T-helper 2 cell treated with Interferon-gamma antibody and Interleukin-4, amounts not matched to agents 5 μg/mL and 100 μg/mL, for 36 hours (primary cell): ENCODE measurements around the gene TMX1.

ENCODE experiments used
- DNase-seq: peaks from one replicate; pipeline ENCODE4 v3.0.0; 2021; ENCODE audit warnings: low spot score
- H3K27ac Mint-ChIP-seq: one replicate; pipeline ENCODE4 v1.8.0; 2021; ENCODE audit warnings: mild to moderate bottlenecking, mixed read lengths
- H3K27me3 Mint-ChIP-seq: one replicate; pipeline ENCODE4 v1.8.0; 2021; ENCODE audit warnings: low read depth, mixed read lengths
- H3K36me3 Mint-ChIP-seq: one replicate; pipeline ENCODE4 v1.8.0; 2021; ENCODE audit warnings: low read depth, mixed read lengths
- H3K4me1 Mint-ChIP-seq: one replicate; pipeline ENCODE4 v1.8.0; 2021; ENCODE audit warnings: low read depth, mixed read lengths
- H3K4me3 Mint-ChIP-seq: one replicate; pipeline ENCODE4 v1.8.0; 2022; ENCODE audit warnings: mild to moderate bottlenecking, moderate library complexity, mixed read lengths
- H3K9me3 Mint-ChIP-seq: one replicate; pipeline ENCODE4 v1.8.0; 2021; ENCODE audit warnings: mixed read lengths

TMX1 gene

DNA sequence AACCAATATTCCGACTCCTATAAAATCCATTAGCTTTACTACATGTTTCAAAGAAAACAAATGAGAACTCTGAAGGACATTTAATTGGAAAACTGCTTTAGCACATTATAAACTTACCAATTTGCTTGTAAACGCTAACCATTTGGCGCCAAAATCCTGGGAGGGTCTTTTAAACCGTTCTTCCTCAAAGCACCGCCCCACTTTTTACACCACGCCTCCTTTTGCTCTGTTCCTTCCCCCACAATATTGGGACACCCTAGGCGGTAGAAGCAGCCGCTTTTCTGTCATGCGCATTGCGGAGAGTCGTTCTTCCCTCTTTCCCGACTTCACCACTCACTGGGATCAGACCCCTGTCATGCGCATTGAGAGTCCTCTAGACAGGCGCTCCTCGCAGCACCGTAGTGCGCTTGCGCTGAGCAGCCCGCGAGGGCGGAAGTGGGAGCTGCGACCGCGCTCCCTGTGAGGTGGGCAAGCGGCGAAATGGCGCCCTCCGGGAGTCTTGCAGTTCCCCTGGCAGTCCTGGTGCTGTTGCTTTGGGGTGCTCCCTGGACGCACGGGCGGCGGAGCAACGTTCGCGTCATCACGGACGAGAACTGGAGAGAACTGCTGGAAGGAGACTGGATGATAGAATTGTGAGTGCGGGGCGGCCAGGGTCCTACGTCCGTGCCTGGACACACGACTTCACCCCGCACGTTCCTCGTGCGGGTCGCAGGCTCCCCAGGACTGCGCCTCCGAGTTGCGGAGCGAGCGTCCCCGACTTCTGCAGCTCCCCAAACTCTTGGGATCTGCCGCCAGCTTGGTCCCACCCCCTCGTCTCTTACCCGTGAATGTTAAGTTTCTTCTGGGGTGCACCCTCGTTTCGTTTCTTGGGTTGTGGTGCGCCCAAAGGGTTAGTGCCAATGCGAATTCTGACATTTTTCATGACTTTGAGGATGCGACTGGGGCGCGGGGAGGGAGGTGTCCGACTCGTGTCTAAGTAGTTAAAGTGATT is at the start of gene TMX1:
Gene TMX1 (plus strand): TSS at position 435 of the 991 bp plus-strand sequence. CDS start 46 bp downstream, at position 481.
- H3K36me3 Mint-ChIP-seq, result peaks cover 9% of the 10 kb centered on the region
- no peak within 1 kb of the TSS for H3K27ac Mint-ChIP-seq
- no peak within 1 kb of the TSS for H3K4me3 Mint-ChIP-seq
- H3K4me1 Mint-ChIP-seq, result peaks cover 29% of the 10 kb centered on the region
- no peaks in the 10 kb centered on the region for H3K9me3 Mint-ChIP-seq
- DNase-seq, result peak; percentile 93
- no peaks in the 10 kb centered on the region for H3K27me3 Mint-ChIP-seq

- no peaks in the 10 kb centered on the region for H3K9me3 Mint-ChIP-seq
- no peaks in the 10 kb centered on the region for H3K4me1 Mint-ChIP-seq
- H3K27ac Mint-ChIP-seq, result no peak overlapping the region
- no peak for DNase-seq
- H3K4me3 Mint-ChIP-seq, result no peak overlapping the region
- peaks cover 13% of the 10 kb centered on the region for H3K27me3 Mint-ChIP-seq
- H3K36me3 Mint-ChIP-seq, result no peaks in the 10 kb centered on the region
These were observed 38.2 kb upstream of the TMX1 start for GRCh38 chr14:51201890-51202289.

DNA sequence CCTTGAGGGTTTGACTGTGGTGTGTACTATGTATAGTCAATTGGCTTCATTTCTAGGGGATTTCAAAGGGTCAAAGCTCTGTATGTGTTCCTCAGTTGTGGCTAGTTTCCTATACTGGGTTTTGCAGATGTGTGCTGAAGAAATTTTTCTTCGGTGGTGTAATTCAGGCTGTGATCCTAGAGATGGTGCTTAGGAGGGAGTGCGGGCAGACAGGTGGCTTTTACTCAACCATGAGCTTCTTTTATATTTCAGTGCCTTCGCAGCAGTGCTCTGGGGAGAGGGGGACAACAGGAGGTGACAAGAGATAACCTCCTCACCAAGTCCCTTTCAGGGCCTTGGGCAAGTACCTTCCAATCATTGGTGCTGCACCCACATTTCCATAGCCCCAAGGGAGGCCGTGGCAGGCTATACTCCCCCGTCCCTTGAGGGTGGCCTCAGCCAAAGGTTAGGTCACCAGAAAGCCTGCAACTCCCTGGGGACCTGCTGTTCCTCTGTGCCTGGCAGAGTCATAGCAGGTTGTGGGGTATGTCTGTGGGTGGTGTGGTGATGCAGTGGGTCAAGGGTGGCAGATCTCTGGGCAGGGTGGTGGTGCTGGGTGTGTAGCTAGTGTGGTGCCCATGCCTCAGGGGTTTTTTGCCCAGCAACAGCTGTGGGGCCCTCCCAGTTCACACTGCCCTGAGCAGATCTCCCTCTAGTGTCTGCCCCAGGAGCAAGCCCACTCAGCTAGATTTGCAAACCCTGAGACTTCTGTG is 37.0 kb upstream of the TMX1 start:
- no peaks in the 10 kb centered on the region for H3K9me3 Mint-ChIP-seq
- H3K27me3 Mint-ChIP-seq, result peaks cover 17% of the 10 kb centered on the region
- no peaks in the 10 kb centered on the region for H3K4me1 Mint-ChIP-seq
- DNase-seq, result no peak
- no peak overlapping the region for H3K4me3 Mint-ChIP-seq
- H3K36me3 Mint-ChIP-seq, result no peaks in the 10 kb centered on the region
- no peak overlapping the region for H3K27ac Mint-ChIP-seq

- no peaks in the 10 kb centered on the region for H3K4me1 Mint-ChIP-seq
- H3K27ac Mint-ChIP-seq, result no peak overlapping the region
- H3K27me3 Mint-ChIP-seq, result peaks cover 22% of the 10 kb centered on the region
- no peaks in the 10 kb centered on the region for H3K9me3 Mint-ChIP-seq
- H3K36me3 Mint-ChIP-seq, result no peaks in the 10 kb centered on the region
- no peak overlapping the region for H3K4me3 Mint-ChIP-seq
- DNase-seq, result no peak
These were observed 36.2 kb upstream of the TMX1 start for GRCh38 chr14:51203881-51204280.

DNA sequence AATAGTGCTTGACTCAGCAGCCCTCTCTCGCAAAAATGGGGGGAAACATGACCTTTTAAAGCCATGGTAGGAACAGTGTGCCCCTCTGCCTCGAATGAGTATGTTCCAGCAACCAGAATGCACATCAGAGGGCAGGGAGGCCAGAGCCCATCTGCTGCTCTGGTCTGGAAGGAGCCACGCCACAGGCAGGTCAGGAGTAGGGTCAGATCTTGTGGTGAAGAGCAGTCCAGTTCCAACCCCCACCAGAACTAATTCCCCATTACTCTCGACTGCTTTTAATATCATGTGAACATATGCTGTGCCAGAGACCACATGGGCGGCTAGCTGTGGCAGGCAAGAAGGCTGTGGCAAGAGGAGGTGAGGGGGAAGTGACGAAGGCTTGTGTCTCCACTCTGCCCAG is 34.6 kb upstream of the TMX1 start:
- no peaks in the 10 kb centered on the region for H3K9me3 Mint-ChIP-seq
- no peak overlapping the region for H3K4me3 Mint-ChIP-seq
- H3K36me3 Mint-ChIP-seq, result no peaks in the 10 kb centered on the region
- peaks cover 24% of the 10 kb centered on the region for H3K27me3 Mint-ChIP-seq
- no peak for DNase-seq
- H3K4me1 Mint-ChIP-seq, result no peaks in the 10 kb centered on the region
- no peak overlapping the region for H3K27ac Mint-ChIP-seq

DNA sequence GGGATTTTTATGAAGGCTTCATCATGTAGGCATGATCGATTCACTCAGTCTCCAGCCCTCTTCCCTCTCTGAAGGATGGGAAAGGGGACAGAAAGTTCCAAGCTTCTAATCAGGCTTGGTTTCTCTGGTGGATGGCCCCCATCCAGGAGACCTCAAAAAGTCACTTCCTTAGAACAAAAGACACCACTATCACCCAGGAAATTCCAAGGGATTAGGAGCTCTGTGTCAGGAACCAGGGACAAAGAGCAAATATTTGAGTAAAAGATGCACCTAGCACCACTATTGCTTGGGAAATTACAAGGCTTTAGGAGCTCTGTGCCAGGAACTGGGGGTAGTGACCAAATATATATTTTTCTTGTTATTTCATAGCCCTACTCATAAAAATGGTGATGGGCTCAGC is 33.6 kb upstream of the TMX1 start:
- H3K27me3 Mint-ChIP-seq, result peaks cover 23% of the 10 kb centered on the region
- no peak overlapping the region for H3K4me3 Mint-ChIP-seq
- DNase-seq, result no peak
- no peaks in the 10 kb centered on the region for H3K36me3 Mint-ChIP-seq
- no peaks in the 10 kb centered on the region for H3K4me1 Mint-ChIP-seq
- no peak overlapping the region for H3K27ac Mint-ChIP-seq
- no peaks in the 10 kb centered on the region for H3K9me3 Mint-ChIP-seq

DNA sequence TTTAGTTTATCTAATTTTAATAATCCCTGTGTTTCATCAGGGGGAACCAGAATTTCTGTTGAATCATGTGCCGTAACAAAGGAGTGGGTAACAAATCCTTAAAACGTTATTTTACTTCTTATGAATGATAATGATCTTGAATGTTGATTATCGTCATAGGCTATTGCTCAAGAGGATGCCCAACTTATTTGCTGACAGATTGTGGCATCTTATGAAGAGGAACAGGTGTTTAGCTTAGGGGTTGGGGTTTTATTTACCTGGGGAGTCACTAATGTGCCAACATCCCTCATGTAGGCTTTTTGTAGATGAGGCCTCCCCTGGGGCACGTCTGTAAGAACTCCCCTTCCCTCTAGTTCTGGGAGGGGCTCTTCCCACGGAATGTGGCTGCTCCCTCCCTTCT is 32.4 kb upstream of the TMX1 start:
- H3K9me3 Mint-ChIP-seq, result no peaks in the 10 kb centered on the region
- DNase-seq, result no peak
- H3K27me3 Mint-ChIP-seq, result peaks cover 23% of the 10 kb centered on the region
- no peak overlapping the region for H3K4me3 Mint-ChIP-seq
- no peaks in the 10 kb centered on the region for H3K36me3 Mint-ChIP-seq
- H3K4me1 Mint-ChIP-seq, result no peaks in the 10 kb centered on the region
- H3K27ac Mint-ChIP-seq, result no peak overlapping the region

DNA sequence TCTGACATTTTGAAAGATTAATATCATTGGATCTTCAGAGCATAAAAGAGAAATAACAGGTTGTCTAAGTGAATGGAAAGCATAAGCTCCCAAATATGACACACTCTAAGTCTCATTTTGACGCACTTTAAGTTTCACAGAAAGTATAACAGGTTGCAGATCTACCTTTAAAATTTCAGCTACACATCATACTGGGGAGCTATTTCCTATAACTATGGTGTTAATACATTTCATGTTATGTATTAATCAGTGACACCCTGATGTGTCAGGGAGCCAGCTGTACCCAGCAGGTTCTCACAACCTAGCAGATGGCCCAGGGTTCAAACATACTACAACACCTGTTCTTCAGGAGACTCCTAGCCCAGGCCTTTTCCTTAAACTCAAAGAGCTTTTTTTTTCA is 31.1 kb upstream of the TMX1 start:
- Mint-ChIP-seq H3K36me3 (no peaks in the 10 kb centered on the region), H3K27ac (no peak overlapping the region), H3K4me3 (no peak overlapping the region), H3K4me1 (no peaks in the 10 kb centered on the region), H3K9me3 (no peaks in the 10 kb centered on the region), H3K27me3 (peaks cover 23% of the 10 kb centered on the region)
- DNase-seq, result no peak

DNA sequence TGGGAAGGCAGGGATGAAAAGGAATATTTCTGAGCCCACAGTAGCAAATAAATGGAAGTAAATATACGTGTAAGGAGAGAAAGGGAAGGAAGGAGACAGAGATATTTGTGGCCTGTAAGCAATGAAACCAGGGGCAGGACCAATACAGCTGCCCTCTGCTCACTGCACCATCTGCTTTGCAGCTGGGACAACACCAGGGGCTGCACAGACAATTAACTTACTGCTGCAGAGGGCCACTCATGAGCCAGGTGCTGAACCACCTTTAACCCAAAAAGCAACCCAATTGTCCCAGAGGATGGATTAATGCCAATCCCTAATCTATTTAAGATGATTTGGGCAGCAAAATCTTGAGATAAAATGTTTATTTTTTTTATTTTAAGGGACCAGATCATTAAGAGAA is 30.6 kb upstream of the TMX1 start:
- H3K27me3 Mint-ChIP-seq, result peaks cover 23% of the 10 kb centered on the region
- no peak for DNase-seq
- H3K36me3 Mint-ChIP-seq, result no peaks in the 10 kb centered on the region
- no peaks in the 10 kb centered on the region for H3K9me3 Mint-ChIP-seq
- H3K27ac Mint-ChIP-seq, result no peak overlapping the region
- H3K4me1 Mint-ChIP-seq, result no peaks in the 10 kb centered on the region
- H3K4me3 Mint-ChIP-seq, result no peak overlapping the region

DNA sequence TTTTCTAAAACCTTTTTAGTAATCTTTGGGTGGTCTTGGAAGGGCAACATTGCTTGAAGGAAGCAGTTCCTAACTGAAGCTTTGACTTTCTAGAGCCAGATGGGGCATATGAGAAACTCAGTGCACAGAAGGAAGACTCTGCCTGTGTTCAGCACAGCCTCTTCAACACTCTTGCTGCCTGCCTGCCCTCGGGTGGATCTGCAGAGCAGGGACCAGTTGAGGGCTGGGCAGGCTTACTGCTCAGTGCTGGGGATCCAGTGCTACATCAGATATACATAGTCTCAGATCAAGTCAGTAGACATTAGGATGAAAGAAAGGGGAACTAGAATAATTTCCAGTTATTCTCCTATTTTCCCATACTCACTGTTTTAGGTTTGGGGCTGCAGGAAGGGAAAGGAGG is 29.5 kb upstream of the TMX1 start:
- no peaks in the 10 kb centered on the region for H3K9me3 Mint-ChIP-seq
- H3K36me3 Mint-ChIP-seq, result no peaks in the 10 kb centered on the region
- peaks cover 23% of the 10 kb centered on the region for H3K27me3 Mint-ChIP-seq
- no peaks in the 10 kb centered on the region for H3K4me1 Mint-ChIP-seq
- H3K4me3 Mint-ChIP-seq, result no peak overlapping the region
- no peak for DNase-seq
- no peak overlapping the region for H3K27ac Mint-ChIP-seq

DNA sequence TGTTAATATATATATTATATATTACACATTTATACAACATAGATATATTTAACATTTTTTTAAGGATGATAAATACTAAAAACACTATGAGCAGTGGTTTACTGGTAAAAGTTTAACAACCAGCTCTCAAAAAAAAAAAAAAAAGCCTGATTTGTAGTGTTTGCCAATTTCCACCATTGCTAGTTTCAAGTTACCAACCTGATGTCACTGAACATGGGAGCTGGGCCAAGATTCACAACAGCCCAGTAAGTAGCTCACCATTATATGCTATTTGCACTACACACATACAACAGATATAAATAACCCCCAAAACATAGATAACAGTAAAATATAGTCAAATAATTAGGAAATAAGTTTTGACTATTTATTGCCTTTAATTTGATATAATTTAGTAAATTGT is 28.9 kb upstream of the TMX1 start:
- no peak overlapping the region for H3K27ac Mint-ChIP-seq
- no peaks in the 10 kb centered on the region for H3K4me1 Mint-ChIP-seq
- H3K27me3 Mint-ChIP-seq, result peaks cover 20% of the 10 kb centered on the region
- no peaks in the 10 kb centered on the region for H3K36me3 Mint-ChIP-seq
- no peak overlapping the region for H3K4me3 Mint-ChIP-seq
- no peaks in the 10 kb centered on the region for H3K9me3 Mint-ChIP-seq
- DNase-seq, result no peak

GRCh38 chr14:51216602-51217001 is 23.4 kb upstream of the TMX1 start:
- Mint-ChIP-seq H3K27me3 (no peaks in the 10 kb centered on the region), H3K36me3 (no peaks in the 10 kb centered on the region), H3K9me3 (no peaks in the 10 kb centered on the region), H3K4me1 (no peaks in the 10 kb centered on the region), H3K4me3 (no peak overlapping the region), H3K27ac (no peak overlapping the region)
- DNase-seq, result no peak

DNA sequence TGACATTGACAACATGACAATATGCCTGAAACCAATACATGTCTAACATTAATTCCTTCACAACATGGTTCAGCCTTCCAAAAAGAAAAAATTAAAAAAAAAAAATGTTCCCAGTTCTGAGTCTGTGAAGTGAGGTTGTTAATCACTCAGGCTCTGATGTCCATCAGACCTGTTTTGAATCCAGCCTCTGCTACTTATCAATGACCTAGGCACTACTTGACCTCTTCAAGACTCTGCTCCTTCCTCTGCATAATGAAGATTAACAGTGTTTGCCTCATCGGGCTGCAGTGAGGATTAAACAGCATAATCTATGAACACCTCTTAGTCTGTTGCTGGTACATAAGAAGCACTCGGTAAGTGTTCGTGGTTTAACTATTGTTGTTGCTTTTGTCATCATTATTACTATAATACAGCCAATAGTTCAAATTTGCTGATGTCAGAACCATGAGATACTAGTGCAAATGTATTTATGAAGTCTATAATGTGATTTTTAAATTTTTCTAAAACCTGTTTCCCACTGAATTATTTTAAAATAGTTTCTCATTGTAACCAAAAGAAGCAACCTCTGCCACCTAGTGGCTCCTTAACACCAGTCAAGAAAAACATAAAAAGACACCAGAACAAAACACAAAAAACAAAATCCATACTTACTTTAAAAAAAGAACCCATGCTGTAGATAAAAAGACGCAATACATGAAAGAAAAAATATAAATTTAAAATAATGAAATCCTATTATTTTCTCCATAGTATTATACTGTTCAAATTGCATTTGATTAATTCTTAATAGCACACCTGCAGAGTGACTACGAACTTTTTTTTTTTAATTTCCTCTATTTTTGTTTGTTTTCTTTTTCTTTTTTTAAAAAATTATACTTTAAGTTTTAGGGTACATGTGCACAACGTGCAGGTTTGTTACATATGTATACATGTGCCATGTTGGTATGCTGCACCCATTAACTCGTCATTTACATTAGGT is 20.3 kb upstream of the TMX1 start:
- no peaks in the 10 kb centered on the region for H3K4me1 Mint-ChIP-seq
- no peak overlapping the region for H3K4me3 Mint-ChIP-seq
- no peak for DNase-seq
- no peaks in the 10 kb centered on the region for H3K27me3 Mint-ChIP-seq
- no peaks in the 10 kb centered on the region for H3K36me3 Mint-ChIP-seq
- H3K9me3 Mint-ChIP-seq, result peaks cover 4% of the 10 kb centered on the region
- H3K27ac Mint-ChIP-seq, result no peak overlapping the region
